ENCODE results near the gene THOC6.

- no peak for TF ChIP-seq POLR2A (IDR thresholded peaks at IDR 0.05)
- TF ChIP-seq, protein P1, sequence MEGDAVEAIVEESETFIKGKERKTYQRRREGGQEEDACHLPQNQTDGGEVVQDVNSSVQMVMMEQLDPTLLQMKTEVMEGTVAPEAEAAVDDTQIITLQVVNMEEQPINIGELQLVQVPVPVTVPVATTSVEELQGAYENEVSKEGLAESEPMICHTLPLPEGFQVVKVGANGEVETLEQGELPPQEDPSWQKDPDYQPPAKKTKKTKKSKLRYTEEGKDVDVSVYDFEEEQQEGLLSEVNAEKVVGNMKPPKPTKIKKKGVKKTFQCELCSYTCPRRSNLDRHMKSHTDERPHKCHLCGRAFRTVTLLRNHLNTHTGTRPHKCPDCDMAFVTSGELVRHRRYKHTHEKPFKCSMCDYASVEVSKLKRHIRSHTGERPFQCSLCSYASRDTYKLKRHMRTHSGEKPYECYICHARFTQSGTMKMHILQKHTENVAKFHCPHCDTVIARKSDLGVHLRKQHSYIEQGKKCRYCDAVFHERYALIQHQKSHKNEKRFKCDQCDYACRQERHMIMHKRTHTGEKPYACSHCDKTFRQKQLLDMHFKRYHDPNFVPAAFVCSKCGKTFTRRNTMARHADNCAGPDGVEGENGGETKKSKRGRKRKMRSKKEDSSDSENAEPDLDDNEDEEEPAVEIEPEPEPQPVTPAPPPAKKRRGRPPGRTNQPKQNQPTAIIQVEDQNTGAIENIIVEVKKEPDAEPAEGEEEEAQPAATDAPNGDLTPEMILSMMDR (IDR thresholded peaks at IDR 0.05), result no peak
Observed at GRCh38 chr16:3022684-3023414, 986 bp upstream of the THOC6 start.
